HS-5 (cell line): ENCODE data around the gene AGRN.
"Not testable (repeated sequence)": the region's sequence is repeated elsewhere in the genome, so short reads cannot be mapped to it uniquely, and the experiment has no call there.

ENCODE experiments used
- DNase-seq: peaks from one replicate; pipeline ENCODE4 v3.0.0-alpha.2; 2012; ENCODE audit warnings: low read depth

Gene AGRN

DNA sequence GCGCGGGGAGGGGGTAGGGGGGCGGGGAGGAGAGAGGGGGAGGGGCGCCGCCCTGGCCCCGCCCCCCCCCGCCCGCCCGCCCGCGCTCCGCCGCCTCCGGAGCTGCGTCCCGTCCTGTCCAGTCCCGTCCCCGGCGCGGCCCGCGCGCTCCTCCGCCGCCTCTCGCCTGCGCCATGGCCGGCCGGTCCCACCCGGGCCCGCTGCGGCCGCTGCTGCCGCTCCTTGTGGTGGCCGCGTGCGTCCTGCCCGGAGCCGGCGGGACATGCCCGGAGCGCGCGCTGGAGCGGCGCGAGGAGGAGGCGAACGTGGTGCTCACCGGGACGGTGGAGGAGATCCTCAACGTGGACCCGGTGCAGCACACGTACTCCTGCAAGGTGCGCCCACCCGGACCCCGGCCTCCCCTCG lies at the start of gene AGRN:
TSS of gene AGRN (plus strand) at position 121 of the 405 bp plus-strand sequence. CDS start at position 174, 53 bp downstream.
- DNase-seq = no peak

DNA sequence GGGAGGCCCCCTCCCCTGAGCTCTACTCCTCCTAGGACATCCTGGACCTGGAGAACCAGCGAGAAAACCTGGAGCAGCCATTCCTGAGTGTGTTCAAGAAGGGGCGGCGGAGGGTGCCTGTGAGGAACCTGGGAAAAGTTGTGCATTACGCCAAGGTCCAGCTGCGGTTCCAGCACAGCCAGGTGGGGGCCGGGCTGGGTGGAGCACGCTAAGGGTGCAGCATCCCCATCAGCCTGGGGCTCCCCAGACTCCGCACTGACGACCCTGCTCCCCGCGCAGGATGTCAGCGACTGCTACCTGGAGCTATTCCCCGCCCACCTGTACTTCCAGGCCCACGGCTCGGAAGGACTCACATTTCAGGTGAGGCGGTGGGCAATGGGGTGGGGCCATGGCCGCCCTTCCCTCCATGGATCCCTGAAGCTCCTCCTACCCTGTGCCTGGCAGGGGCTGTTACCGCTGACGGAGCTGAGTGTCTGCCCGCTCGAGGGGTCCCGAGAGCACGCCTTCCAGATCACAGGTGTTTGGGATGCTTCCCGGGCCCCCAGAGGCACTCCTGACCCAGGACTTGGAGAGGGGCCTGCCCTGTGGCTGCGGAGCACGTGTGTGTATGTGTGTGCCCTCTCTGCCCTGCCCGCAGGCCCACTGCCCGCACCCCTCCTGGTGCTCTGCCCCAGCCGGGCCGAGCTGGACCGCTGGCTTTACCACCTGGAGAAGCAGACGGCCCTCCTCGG lies 49.5 kb upstream of the AGRN start:
- no peak for DNase-seq

GRCh38 chr1:970973-971730 lies 48.8 kb upstream of the AGRN start:
- no peak for DNase-seq

DNA sequence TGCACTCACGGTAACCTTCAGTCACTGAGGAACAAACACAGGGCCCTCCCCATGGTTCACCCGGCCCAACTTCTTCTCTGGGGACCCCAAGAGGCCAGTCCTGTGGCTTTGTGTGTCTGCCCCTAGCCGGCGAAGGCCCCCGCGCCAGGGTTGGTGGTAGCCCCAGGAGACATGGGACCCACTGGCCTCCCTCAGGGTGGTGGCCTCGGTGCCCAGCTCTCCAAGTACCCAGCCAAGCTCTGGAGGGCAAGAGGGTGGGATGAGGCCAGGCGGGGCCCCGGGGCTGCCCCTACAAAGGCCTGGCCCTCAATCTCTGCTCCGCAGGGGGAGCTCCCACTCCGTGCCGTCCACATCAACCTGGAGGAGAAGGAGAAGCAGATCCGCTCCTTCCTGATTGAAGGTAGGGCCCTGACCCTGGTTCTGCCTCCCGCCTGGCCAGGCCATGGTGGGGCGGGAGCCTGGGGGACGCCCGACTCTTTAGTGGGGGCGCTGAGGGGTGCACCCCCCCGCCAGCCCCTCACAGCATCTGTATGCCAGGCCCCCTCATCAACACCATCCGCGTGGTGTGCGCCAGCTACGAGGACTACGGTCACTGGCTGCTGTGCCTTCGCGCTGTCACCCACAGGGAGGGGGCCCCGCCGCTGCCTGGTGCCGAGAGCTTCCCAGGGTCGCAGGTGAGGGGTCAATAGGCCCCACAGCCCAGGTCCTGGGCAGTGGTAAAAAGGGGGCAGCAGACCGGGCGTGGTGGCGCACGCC lies 48.0 kb upstream of the AGRN start:
- no peak for DNase-seq

DNA sequence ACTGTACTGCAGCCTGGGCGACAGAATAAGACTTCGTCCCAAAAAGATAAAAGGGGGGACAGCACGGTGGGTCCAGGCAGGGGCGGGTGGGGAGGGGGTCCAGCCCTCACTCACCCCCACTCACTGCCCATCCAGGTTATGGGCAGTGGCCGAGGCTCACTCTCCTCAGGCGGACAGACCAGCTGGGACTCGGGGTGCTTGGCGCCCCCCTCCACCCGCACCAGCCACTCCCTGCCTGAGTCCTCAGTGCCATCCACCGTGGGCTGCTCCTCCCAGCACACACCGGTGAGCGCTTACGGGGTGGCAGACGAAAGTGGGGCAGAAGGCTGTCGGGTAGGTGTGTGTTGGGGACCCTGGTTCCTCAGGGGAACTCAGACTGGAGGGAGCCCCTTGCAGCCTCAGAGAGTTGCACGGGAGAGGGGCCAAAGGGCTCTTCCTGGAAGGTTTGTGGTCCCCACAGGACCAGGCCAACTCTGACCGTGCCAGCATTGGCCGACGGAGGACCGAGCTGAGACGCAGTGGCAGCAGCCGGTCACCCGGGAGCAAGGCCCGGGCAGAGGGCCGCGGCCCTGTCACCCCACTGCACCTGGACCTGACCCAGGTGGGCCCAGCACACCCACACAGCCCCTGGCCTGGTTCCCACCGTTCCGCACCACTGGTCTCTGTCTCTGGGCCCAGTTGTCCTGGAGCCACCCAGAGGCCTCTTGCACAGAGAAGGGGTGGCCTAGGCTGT lies 47.0 kb upstream of the AGRN start:
- DNase-seq = no peak

DNA sequence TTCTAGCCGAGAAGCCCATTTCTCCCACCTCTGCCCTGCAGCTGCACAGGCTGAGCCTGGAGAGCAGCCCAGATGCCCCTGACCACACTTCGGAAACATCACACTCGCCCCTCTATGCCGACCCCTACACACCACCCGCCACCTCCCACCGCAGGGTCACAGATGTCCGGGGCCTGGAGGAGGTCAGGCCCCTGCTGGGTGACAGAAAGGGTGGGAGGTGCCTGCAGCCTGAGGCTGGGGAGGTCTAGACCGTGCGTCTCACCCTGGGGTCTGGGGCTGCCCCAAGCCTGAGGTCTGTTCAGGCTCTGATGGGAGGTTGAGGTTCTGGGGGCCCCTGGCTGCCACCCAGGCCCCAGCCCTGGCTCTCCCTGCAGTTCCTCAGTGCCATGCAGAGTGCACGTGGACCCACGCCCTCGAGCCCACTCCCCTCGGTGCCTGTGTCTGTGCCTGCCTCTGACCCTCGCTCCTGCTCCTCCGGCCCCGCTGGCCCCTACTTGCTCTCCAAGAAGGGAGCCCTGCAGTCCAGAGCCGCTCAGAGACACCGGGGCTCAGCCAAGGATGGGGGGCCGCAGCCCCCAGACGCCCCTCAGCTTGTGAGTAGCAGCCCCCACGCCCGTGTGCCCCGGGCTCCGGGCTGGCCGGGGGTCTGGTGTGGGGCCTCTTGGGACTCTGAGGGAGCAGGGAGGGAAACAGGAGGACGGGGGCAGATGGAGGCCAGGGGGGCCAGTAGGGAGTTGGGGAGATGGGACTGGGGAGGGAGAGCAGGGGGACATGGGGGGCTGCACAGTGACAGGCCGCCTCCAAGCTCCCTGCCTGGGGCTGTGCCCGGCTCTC lies 46.2 kb upstream of the AGRN start:
- no peak for DNase-seq

- no peak for DNase-seq
Measured at GRCh38 chr1:974293-974640, 45.7 kb upstream of the AGRN start.

GRCh38 chr1:974687-975328 lies 45.1 kb upstream of the AGRN start:
- DNase-seq = no peak

DNA sequence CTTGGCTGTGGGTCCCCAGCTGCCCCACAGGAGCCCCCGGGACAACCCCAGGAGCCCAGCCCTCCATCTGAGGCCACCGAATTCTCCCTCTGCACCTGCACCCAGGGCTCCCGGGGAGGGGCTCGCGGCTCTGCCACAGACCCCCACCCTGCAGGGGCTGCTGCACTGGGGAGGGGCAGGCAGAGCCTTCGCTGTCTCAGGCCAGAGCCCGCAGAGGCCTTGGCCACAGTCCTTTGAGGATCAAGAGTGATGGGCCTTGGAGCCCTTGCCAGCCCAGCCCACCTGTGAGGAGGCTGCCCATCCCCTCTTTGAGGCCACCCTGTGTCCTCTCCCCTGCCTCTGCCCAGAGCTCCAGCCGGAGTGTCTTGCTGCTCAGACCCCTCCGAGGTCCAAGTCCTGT lies 44.6 kb upstream of the AGRN start:
- DNase-seq = no peak

GRCh38 chr1:975896-976683 lies 43.8 kb upstream of the AGRN start:
- no peak for DNase-seq

- DNase-seq = not testable (repeated sequence)
Measured at GRCh38 chr1:976791-977190, 43.1 kb upstream of the AGRN start.

DNA sequence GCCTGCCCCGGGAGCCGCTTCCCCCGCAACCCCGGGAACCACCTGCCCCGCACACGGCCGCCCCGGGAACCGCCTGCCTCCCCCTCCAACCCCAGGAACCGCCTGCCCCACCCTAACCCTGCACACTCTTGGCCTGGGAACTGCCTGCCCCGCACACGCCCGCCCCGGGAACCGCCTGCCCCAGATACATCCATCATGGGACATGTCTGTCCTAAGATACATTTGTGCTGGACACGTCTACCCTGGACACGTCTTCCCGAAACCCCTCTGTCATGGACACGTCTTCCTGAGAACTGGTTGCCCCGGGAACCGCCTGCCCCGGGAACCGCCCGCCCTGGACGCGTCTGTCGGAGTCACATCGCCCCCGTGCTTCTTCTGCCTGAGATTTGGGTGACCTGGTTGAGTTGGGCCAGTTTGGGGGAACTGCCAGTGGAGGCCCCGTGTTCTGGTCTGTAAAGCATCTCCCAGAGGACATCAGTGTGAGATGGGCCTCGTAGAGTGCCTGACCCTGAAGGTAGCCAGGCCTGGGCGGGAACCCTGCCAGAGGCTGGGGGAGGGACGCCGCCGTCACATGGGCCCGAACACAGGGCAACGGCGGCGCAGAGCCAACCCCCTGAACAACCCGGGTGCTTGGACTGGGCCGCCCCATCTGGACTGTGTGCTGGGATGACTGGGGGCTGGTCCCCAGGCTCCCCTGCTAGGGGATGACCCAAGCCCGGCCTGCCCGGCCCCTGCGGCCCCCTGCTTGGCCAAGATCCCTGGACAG lies 41.7 kb upstream of the AGRN start:
- no peak for DNase-seq

GRCh38 chr1:978835-979743 lies 40.8 kb upstream of the AGRN start:
- no peak for DNase-seq

DNA sequence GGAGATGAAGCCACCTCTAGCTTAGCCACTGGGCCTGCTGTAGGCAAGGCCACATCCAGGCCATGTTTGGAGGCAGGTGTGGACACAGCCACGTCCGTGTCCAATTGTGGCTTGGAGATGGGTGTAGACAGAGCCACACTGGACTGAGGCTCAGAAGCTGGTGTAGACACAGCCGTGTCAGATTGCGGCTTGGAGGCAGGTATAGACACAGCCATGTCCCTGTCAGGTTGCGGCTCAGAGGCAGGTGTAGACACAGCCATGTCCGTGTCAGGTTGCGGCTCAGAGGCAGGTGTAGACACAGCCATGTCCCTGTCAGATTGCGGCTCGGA lies 40.2 kb upstream of the AGRN start:
- no peak for DNase-seq

DNA sequence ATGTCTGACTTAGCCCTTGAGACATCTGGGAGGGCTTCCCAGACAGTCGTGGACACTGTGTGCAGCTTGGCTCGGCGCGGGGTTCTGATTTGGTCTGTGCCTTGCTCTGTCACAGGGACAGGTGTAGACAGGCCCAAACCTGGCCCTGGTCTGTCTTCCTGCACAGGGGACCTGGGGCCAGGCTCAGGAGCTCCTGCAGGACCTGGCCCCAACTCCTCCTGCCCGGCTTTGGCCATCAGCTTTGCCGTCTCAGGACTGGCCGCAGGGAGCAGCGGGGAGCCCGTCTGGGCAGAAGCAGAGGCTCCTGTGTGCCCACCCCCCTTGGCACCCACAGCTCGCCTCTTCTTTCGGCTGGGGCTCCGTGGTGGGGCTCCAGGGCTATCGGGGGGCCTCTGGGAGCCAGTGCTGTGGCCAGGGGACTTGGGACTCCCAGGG lies 39.8 kb upstream of the AGRN start:
- DNase-seq = no peak

DNA sequence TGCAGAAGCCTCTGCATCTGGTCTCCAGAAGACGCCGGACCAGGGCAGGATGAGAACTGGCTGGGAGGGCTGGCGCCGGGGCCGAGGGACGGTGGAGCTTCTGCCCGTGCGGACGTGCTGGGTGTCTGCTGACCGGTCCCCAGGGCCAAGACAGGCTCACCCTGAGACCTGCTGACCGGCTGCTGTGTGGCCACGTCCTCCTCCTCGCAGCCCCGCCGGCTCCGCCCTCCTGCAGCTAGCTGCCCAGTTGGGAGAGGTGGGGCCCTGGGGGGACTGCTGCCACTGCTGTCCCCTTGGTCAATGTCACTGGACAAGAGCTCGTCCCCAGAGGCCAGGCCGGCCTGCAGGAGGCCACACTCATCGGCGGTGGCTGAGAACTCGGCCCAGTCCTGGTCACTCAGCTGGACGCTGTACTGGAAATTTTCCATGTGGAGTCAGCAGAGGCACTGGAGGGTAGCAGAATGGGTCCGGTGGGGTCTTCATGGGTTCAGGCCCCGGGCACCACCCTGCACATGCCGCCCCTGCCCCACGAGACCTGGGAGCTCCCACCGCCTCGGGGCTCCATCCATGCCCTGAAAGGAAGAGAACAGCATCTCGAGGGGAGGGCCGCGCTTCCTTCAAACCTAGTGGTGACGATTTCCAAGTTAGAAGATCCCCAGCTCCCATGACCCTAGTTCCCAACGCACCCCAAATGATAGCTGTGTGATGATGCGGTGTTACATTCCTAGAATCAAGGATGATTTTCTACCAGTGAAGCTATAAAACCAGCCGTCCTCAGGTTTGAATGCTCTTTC lies 39.1 kb upstream of the AGRN start:
- no peak for DNase-seq

GRCh38 chr1:981491-981954 lies 38.4 kb upstream of the AGRN start:
- DNase-seq = no peak
